ENCODE measurements around the gene GSTP1. TPM values are rescaled to one million over a fixed set of nuclear protein-coding genes. Genes with fewer than 3 reads are reported as not detected.
"Not testable (repeated sequence)": the region's sequence is repeated elsewhere in the genome, so short reads cannot be mapped to it uniquely, and the experiment has no call there.

GSTP1 gene
- polyA plus RNA-seq, 1 donor: 200 TPM

DNA sequence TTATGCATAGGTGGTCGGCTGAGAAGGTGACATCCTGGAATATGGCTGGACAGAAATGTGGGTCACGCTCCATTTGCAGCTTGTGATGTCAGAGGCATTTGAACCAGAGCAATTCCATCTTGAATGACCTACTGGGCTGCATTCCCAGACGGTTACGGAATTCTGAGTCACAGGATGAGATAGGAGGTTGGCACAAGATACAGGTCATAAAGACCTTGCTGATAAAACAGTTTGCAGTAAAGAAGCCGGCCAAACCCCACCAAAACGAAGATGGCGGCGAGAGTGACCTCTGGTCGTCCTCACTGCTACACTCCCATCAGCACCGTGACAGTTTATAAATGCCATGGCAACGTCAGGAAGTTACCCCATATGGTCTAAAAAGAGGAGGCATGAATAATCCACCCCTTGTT is 19.9 kb upstream of the GSTP1 start:
- not testable (repeated sequence) for DNase-seq (ENCODE audit: low read depth)

DNA sequence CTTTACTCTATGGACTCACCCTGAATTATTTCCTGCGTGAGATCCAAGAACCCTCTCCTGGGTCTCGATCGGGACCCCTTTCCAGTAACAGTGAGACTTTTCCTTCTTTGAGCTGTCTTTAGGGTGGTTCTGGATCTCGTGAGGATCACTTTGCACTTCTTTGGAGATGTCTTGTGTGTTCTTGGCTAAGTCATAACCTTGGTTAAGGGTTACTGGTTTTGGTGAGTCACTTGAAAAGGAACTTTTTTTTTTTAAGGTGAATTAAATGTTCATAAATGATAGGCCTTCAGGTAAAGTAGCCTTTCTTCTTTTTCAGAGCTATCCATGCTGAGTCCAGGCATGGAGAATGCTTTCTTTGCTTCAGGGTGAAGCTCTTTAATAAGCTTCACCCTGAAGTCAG is 19.4 kb upstream of the GSTP1 start:
- no peak for DNase-seq (ENCODE audit: low read depth)

DNA sequence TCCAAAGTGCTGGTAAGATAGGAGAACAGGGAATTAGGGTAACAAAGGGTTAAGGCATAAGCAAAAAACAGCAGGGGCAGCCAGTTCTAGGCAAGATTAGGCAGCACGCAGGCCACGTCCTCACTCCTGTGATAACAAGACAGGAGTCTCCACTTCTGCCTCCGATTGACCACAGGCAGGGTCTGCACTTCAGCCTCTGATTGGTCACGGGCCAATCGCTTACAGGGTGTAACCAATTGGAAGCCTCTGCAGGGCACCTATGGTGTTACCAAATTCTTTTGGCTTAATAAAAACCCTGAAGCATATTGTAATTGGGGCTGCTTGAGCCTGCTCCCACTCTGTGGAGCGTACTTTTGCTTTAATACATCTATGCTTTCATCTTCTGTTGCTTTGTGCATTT is 12.2 kb upstream of the GSTP1 start:
- DNase-seq (ENCODE audit: low read depth): no peak

DNA sequence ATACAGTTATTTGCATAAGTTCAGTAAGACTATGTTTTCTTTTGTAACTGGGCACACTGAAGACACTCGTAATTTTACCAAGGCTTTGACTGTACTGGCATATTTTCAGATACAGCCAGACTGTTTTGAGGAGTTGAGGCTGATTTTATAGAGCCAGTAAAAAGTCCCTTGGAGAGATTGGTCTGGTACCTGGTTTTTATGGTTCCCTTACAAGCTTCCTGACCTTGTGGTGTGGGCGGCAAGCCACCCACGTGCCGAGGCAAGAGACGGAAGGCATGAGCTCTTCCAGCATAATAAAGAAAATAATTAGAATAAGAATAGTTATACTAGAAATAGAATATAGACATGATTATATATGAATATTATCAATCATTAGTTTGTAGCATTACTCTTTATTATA is 11.3 kb upstream of the GSTP1 start:
- DNase-seq (ENCODE audit: low read depth): no peak

DNA sequence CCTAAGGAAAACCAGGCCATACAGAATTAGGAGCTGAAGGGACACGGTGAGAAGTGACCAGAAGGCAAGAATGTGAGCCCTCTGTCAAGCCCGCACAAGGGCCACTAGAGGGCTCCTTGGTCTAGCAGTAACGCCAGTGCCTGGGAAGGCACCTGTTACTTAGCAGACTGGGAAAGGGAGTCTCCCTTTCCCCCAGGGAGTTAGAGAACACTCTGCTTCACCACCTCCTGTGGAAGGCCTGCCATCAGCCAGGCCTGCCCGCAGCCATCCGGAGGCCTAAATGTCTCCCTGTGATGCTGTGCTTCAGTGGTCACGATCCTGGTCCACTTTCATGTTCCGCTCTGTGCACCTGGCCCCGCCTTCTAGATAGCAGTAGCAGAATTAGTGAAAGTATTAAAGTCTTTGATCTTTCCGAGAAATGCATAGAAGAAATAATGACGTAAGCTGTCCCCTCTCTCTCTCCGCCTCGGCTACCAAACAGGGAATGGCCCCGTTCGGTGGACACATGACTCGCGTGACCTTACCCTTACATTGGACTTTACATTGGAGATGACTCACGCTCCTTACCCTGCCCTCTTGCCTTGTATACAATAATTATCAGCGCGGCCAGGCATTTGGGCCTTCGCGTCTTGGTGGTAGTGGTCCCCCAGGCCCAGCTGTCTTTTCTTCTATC is 10.7 kb upstream of the GSTP1 start:
- no peak for DNase-seq (ENCODE audit: low read depth)

DNA sequence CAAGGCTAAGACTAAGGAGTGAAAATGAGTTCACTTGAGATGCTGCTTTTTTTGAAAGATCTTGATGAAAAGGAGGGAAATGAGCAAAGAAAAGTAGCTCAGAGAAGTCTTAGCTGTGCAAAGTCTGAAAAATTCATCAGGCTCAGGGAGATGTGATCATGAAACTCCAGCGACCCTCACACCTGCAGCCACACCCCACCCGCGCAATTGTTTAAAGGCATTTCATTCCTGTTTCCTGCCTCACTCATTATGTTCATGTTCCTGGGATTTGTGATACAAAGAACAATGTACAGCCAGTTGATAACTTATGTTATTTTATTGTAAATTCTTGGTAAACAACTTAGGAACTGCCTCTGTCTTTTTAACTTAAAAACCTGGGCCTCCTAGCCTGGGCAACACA is 8.7 kb upstream of the GSTP1 start:
- DNase-seq (ENCODE audit: low read depth): no peak

DNA sequence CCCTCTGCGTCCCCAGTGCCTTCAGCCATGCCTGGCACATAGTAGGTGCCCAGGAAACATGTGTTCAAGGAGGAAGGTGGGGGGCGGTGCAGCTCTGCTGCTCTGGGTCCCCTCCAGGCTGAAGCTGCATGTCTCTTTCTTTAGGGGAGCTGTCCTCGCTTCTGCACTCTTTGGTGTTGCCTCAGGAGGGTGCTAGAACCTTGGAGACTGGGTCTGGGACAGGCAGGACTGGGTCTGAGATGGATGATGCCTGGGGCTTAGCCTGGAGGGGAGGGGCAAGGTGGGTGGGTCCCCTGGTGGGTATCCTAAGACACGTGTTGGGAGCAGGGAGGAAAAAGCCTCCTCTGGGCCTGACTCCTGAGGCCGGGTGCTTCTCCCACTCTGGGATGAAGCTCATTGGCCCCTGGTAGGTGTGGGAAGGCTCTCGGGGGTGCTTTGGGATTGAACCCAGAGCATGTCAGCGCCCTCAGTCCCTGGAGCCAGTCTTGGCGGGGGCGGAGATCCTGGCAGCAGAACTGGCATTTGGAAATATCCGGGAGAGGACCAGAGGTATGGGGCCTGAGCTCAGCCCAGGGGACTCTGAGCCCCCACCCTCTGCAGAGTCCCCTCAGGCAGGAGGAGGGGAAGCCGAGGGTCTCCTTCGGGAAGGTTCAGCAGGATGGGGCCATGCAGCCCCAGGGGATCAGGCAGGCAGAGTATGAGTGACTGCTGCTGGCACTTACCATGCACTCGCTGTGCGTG is 6.7 kb upstream of the GSTP1 start:
- DNase-seq (ENCODE audit: low read depth): no peak

DNA sequence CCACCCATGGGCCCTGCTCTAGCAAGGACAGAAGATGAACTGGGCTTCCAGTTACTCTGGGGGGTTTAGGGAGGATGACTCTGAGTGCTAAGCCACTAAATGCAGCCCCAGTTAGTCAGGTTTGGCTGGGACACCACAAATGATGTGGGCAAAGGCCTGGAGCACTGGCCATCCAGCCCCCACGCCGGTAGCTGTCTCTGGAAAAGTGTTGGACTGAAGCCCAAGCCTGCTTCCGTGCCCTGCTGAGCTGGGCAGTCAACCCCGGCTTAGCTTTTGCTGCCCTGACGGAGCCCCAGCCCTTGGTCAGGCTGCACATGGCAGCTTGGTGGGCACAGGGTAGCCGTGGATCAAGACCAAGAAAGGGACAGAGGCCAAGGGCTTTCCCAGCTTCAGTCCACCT is 5.7 kb upstream of the GSTP1 start:
- DNase-seq (ENCODE audit: low read depth): no peak

DNA sequence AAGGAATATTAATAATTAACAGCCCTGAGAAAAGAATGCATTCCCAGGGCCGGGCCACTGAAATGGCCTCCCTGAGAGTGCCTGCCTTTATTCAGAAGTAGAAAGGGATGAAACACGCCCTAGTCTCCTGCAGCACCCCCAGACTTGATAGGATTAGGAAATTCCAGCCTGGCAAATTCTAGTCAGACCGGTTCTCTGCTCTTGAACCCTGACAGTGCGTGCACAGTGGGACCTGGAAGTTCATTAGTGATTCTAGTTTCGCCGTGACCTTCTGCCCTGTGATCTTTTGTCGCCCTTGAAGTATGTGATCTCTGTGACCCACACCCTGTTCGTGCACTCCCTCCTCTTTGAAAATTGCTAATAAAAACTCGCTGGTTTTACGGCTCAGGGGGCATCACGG is 2.1 kb upstream of the GSTP1 start:
- DNase-seq (ENCODE audit: low read depth): no peak

DNA sequence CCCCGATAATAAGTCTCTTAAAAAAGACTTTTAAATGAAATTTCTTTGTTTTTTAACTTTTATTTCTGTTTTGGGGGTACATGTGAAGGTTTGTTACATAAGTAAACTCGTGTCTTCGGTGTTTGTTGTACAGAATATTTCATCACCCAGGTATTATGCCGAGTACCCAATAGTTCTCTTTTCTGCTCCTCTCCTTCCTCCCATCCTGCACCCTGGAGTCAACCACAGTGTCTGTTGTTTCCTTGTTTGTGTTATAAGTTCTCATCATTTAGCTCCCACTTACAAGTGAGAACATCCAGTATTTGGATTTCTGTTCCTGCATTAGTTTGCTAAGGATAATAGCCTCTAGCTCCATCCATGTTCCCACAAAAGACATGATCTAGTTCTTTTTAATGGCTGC is 1.6 kb upstream of the GSTP1 start:
- no peak for DNase-seq (ENCODE audit: low read depth)

DNA sequence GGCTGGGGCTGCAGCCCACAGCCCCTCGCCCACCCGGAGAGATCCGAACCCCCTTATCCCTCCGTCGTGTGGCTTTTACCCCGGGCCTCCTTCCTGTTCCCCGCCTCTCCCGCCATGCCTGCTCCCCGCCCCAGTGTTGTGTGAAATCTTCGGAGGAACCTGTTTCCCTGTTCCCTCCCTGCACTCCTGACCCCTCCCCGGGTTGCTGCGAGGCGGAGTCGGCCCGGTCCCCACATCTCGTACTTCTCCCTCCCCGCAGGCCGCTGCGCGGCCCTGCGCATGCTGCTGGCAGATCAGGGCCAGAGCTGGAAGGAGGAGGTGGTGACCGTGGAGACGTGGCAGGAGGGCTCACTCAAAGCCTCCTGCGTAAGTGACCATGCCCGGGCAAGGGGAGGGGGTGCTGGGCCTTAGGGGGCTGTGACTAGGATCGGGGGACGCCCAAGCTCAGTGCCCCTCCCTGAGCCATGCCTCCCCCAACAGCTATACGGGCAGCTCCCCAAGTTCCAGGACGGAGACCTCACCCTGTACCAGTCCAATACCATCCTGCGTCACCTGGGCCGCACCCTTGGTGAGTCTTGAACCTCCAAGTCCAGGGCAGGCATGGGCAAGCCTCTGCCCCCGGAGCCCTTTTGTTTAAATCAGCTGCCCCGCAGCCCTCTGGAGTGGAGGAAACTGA is 731 bp downstream of the GSTP1 start:
- DNase-seq (ENCODE audit: low read depth): no peak

DNA sequence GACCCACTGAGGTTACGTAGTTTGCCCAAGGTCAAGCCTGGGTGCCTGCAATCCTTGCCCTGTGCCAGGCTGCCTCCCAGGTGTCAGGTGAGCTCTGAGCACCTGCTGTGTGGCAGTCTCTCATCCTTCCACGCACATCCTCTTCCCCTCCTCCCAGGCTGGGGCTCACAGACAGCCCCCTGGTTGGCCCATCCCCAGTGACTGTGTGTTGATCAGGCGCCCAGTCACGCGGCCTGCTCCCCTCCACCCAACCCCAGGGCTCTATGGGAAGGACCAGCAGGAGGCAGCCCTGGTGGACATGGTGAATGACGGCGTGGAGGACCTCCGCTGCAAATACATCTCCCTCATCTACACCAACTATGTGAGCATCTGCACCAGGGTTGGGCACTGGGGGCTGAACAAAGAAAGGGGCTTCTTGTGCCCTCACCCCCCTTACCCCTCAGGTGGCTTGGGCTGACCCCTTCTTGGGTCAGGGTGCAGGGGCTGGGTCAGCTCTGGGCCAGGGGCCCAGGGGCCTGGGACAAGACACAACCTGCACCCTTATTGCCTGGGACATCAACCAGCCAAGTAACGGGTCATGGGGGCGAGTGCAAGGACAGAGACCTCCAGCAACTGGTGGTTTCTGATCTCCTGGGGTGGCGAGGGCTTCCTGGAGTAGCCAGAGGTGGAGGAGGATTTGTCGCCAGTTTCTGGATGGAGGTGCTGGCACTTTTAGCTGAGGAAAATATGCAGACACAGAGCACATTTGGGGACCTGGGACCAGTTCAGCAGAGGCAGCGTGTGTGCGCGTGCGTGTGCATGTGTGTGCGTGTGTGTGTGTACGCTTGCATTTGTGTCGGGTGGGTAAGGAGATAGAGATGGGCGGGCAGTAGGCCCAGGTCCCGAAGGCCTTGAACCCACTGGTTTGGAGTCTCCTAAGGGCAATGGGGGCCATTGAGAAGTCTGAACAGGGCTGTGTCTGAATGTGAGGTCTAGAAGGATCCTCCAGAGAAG is 1.6 kb downstream of the GSTP1 start:
- no peak for DNase-seq (ENCODE audit: low read depth)

DNA sequence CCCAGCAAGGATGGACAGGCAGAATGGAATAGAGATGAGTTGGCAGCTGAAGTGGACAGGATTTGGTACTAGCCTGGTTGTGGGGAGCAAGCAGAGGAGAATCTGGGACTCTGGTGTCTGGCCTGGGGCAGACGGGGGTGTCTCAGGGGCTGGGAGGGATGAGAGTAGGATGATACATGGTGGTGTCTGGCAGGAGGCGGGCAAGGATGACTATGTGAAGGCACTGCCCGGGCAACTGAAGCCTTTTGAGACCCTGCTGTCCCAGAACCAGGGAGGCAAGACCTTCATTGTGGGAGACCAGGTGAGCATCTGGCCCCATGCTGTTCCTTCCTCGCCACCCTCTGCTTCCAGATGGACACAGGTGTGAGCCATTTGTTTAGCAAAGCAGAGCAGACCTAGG is 2.3 kb downstream of the GSTP1 start:
- no peak for DNase-seq (ENCODE audit: low read depth)

DNA sequence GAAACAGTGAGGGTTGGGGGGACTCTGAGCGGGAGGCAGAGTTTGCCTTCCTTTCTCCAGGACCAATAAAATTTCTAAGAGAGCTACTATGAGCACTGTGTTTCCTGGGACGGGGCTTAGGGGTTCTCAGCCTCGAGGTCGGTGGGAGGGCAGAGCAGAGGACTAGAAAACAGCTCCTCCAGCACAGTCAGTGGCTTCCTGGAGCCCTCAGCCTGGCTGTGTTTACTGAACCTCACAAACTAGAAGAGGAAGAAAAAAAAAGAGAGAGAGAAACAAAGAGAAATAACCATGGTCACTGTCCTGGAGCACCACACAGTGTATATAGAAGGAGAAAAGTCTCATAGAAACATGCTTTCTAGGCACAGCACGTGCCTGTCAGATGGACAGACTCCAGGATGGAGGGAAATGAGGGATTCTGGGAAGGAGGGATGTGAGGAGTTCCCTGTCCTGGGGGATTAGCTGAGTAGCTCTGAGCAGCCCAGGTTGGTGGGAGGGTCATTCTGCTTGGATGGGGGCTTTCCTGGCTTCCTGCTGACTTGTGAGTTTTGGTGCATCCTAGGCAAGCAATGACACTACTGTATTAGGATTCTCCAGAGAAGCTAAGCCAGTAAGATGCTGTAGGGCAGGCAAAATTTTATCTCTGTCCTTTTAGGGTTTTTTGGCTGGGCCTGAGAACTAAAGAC is 3.1 kb downstream of the GSTP1 start:
- DNase-seq (ENCODE audit: low read depth): no peak

DNA sequence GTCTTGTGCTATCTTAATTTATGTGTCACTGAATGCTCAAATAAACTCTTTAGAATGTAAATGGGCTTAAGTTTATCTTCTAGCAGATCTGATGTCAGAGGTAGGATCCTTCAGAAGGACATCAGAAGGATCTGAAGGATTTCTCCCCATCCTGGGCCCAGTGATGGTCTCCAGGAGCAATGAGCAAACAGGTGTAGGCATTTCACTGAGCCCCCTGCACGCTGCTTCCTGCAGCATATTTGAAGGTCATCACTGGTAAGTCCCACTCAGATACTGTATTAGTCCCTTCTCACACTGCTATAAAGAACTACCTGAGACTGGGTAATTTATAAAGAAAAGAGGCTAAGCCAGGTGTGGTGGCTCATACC is 4.5 kb downstream of the GSTP1 start:
- DNase-seq (ENCODE audit: low read depth): no peak

DNA sequence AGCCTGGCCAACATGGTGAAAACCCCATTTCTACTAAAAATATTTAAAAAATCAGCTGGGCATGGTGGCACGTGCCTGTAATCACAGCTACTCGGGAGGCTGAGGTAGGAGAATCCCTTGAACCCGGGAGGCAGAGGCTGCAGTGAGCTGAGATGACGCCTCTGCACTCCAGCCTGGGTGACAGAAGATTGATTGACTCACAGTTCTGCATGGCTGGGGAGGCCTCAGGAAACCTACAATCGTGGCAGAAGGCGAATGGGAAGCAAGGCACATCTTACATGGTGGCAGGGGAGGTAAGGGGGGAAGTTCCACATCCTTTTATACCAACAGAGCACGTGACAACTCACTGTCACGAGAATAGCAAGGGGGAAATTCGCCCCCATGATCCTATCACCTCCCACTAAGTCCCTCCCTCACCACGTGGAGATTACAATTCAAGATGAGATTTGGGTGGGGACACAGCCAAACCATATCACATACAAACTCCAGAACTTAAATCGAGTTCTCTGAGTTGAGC is 5.3 kb downstream of the GSTP1 start:
- not testable (repeated sequence) for DNase-seq (ENCODE audit: low read depth)

DNA sequence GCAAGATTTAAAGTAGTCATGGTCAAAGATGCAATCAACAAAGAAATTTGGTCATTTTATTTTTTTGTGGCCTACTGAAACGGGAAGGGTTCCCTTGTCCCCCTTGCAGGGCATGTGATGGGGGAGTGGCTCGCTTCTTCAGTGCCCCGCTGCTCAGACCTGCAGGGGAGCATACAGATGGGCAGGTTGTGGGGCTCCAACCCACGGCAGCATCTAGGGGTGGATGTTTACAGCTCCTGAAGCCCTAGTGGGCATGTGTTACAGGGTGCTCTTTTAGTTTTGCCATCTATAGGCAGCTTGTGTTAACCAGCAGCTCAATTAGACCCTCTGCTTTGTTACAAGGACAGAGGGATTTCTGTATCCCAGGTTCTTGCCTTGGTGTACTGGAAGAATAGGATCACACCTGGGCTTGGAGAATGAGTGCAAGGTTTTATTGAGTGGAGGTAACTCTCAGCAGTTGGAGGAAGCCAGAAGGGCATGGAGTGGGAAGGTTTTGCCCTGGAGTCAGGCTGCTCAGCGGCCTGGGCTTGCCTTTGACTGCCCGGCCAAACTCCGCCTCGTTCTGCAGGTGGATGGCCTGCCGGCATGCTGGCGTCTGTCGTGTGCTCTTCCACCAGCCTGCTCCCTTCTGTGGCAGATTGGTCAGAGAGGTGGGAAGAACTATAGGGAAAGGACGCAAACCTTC is 9.4 kb downstream of the GSTP1 start:
- DNase-seq (ENCODE audit: low read depth): no peak

DNA sequence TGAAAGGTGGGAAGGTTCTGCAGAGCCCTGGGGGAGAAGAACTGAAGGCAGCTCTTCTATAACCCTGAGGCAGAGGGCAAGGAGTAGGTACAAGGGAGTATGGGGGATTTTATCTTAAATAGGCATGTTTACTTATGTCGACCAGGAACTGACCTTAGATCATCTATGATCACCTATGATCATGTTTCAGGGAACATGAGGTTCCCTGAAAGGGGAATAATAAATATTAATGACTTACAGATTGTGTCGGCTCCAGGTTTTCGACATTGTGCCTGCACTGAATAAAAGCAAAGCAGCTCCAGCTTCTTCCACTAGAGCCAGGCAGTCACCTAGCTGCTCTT is 9.9 kb downstream of the GSTP1 start:
- no peak for DNase-seq (ENCODE audit: low read depth)

DNA sequence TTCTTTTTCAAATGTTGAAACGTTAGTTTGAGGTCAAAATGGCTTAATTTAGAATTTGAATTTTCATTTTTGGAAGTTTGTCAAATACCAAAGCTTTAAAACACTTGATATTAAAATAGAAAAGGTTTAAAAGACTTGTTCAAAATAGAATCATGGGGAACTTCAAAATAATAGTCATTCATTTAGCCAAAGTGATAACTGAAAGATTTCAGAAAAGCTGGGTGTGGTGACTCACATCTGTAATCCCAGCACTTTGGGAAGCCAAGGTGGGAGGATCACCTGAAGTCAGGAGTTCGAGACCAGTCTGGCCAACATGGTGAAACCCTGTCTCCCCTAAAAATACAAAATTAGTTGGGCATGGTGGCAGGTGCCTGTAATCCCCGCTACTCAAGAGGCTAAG is 10.9 kb downstream of the GSTP1 start:
- no peak for DNase-seq (ENCODE audit: low read depth)

DNA sequence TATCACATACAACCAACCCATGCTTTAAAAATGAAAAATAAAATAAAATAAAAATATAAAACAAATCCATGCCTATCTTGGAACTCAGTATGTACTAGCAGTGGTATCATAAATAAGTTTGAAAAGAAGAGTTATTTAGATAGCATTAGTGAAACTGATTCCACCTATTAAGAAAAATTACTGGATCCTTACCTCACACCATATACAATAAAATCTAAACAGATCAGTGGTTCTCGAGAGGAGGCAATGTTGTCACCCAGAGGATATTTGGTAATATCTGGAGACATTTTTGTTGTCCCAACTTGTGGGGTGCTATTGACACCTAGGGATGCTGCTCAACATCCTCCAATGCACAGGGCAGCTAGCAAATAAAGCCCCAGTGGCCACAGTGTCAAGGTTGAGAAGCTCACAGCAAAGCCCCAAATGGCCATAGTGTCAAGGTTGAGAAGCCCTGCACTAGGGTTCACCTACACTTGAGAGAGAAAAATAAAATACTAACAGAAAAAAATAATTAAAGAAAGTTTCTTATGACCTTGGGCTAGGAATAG is 13.2 kb downstream of the GSTP1 start:
- DNase-seq (ENCODE audit: low read depth): no peak
